ENCODE data around the gene LRPAP1.
"Not testable (repeated sequence)": the region's sequence is repeated elsewhere in the genome, so short reads cannot be mapped to it uniquely, and the experiment has no call there.

The LRPAP1 gene, protein sequence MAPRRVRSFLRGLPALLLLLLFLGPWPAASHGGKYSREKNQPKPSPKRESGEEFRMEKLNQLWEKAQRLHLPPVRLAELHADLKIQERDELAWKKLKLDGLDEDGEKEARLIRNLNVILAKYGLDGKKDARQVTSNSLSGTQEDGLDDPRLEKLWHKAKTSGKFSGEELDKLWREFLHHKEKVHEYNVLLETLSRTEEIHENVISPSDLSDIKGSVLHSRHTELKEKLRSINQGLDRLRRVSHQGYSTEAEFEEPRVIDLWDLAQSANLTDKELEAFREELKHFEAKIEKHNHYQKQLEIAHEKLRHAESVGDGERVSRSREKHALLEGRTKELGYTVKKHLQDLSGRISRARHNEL

GRCh38 chr4:3531879-3532750 is at the start of gene LRPAP1:
LRPAP1 (minus strand) TSS chr4:3532422; CDS start chr4:3532412, 10 bp downstream.
- peak; percentile 55 for DNase-seq (ENCODE audit: low read depth)

DNA sequence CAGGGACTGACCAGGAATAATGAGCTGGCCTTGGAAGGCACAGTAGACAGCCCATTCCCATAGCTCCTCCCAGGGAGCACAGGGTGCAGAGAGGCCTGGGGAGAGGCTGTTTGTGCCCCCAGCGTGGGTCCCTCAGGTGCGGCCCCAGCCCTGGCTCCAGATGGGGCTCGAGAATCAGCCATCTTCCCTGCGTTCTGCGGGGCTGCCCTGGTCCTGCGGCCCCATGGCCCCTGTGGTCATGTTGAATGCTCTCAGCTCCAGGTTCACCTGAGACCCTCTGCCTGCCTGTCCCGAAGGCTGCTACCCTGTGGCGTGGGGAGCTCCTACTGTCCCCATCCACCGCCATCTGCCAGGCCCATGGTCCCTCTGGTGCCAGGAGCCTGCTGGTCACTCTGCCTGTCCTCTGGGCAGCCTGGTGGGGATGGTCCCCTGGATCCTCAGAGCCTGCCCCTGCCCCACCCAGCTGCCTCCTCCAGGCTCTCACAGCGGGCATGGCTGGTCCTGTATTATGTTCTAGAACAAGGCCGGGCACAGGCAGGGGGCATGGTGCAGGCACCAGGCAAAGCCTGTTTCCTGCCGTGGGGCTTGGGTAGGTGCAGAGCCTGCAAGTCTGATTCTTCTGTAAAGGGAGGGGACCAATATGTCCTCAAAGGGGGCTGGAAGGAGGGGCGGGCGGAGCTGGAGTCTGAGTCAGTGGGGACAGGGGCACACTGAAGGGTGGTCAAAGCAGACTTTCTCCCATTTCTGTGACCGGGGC is 49.3 kb upstream of the LRPAP1 start:
- not testable (repeated sequence) for DNase-seq (ENCODE audit: low read depth)

- not testable (repeated sequence) for DNase-seq (ENCODE audit: low read depth)
These were observed 48.6 kb upstream of the LRPAP1 start for GRCh38 chr4:3580859-3581258.

DNA sequence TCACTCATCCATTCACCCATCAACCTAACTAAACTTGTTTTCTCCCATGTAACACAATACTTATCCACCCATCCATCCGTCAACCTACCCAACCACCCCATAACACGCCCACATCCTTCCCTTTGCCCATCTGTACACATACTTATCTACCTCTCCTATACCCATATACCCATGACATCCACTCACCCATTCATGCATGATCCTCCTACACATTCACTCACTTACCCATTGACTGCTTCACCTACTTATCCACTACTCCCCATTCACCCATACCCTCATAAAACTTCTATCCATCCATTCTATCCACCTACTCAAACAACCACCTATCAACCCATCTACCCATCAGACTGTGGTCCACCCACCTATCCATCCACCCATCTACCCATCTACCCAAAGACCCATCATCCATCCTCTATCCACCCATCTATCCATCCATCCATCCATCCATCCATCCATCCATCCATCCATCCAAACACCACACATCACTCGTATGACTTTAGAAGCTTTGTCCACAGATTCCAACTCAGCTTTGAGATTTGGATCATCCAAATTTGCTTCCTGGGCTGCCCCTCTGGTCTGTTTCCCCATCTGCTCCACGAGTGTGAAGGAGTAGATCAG is 46.4 kb upstream of the LRPAP1 start:
- not testable (repeated sequence) for DNase-seq (ENCODE audit: low read depth)

- DNase-seq (ENCODE audit: low read depth) = not testable (repeated sequence)
These were observed 45.8 kb upstream of the LRPAP1 start for GRCh38 chr4:3578052-3578451.

DNA sequence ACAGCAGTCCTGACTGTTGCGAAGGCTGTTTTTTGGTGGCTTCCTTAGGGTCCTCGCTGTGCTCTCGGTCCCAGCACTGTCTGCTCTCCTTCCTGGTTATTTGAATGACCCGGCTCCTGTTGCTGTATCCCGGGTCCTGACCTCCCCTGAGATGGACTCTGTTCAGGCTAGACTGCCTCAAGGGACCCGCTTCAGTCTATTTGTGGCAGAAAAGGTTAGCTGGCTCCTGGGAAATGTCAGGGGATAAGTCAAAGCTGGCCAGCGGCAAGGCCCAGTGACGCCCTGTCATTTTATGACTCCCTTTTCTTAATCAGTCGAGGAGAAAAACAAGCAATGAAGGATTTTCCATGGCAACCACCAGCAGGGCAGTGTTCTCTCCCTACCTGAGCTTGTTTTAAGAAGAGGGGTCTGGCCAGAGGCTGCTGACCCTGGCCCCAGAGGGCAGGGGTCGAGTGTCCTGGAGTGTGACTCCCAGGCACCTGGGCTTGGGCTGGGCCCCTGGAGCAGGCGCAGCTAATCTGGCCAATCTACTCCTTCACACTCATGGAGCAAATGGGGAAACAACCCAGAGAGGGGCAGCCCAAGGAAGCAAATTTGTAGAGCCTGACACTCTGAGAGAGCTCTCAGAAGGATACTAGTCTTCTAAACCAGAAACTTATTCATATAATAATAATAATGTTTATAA is 45.1 kb upstream of the LRPAP1 start:
- DNase-seq (ENCODE audit: low read depth) = not testable (repeated sequence)

DNA sequence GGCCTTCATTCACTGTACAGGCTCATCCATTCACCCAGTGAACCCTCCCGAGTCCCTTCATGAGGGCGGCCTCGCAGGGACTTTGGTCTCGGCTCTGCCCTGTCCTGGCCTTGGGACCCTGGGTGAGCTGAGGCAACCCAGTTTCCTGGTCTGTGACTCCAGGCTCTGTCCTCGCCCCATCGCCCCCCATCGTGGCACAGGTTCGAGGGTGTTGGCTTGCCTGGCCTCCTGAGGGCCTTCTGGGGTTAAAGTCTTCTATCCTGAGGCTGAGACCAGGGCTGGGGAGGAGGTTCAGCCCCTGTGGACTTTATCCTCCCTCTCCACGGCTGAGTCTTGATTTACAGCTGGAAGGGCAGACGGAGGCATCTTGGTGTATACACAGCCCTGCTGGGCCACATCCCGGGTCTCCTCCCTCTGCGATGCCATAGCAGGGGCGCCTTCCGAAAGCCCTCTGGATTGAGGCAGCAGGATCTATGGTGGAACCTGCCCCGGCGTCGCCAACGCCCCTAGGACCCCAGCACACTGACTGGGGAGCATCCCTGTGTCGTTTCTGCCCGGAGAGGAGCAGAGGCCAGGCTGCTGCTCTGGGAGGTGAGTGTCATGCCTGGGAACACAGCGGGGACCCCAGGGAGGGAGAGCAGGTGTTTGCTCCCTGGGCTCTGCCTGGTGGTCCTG is 44.4 kb upstream of the LRPAP1 start:
- DNase-seq (ENCODE audit: low read depth) = not testable (repeated sequence)

DNA sequence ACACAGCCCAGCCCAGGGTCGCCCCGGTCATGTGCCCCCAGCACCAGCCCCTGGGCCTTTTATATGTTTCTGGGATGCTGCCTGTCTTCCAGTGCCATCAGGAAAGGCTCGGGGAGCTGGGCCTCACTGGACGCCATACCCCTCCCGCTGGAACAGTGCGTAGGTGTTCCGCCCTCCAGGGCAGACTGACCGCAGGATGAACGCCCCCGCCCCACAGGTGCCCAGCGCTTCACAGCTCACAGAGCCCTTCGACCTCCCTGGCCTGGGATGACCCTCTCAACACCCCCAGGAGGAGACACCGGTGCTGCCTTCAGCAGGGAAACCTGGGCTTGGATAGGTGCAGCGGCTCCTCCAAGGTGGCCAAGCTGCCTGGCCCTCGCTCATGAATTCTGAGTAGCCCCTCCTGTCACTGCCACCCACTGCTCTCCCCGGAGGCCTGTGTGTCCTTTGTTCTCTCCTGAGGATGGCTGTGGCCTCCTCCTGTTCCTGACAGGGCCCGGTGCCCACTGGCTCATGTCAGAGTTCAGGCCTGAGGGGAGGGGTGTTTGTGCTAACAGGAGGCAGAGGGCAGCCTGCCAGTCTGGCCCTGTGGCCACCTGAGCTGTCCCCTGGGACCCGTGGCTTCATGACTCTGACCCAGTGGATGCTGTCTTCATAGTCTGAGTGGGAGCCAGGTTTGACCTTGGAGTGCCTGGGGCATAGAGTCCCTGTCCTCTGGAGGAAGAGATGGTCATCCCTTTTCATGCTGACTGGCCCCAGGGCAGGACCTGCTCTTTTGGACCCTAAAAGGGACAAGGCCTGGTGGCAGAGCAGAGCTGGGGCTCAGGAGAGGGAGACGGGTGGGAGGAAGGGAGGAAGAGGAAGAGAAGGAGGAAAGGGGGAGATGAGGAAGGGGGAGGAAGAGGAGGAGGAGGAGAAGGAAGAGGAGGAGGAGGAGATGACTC is 43.5 kb upstream of the LRPAP1 start:
- DNase-seq (ENCODE audit: low read depth) = not testable (repeated sequence)

DNA sequence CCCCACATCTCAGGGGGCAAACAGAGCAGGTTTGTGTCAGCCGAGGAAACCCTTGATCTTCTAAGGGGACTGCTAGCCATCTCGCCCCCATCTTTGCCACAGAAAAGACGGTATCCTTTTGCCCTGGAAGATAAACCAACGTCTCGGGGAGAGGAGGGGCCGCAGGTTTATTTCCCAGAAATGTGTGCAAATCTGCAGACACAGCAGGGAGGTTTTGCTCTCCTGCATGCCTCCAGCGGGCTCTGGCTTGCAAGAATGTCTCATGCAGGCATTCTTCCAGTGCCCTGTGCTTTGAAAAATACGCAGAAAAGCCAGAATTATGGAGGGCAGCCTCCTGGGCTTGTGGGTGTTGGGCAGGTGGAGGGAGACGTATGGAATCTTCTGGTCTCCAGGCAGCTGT is 42.6 kb upstream of the LRPAP1 start:
- DNase-seq (ENCODE audit: low read depth) = not testable (repeated sequence)

DNA sequence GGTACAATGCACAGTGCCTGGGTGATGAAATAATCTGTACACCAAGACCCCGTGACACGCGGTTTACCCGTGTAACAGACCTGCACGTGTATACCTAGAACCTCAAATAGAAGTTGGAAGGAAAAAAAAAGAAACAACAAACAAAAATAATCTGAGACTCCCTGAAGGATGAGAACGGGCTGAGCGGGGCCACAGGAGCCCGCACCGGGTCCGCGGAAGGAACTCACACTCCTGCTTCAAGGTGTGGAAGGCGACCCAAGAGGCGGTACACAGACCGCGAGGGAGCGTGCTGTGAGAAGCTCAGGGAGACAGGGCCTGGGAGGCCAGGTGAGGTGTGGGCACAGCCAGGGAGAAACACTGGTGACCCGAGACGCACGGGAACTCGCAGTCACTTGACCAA is 42.1 kb upstream of the LRPAP1 start:
- DNase-seq (ENCODE audit: low read depth) = not testable (repeated sequence)

DNA sequence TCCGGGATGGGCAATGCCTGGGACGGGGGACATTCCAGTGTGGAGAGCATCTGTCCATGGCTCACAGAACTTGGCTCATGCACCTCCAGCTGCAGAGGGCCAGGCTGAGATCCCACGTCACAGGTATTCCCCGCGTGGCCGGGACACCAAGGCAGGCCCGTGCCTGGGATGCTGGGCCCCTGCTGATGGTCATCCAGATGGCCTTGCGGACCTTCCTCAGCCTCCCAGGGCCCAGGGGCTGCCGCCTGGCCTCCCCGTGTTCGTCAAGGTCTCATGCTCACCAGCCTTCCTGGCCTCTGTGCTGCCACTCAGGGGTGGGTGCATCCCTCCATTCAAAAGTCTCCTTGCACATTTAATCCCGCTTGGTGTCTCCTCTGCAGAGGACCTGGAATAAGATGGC is 40.9 kb upstream of the LRPAP1 start:
- DNase-seq (ENCODE audit: low read depth) = no peak

GRCh38 chr4:3572363-3572762 is 40.1 kb upstream of the LRPAP1 start:
- no peak for DNase-seq (ENCODE audit: low read depth)

- no peak for DNase-seq (ENCODE audit: low read depth)
These were observed 39.7 kb upstream of the LRPAP1 start for GRCh38 chr4:3571921-3572320.

GRCh38 chr4:3570923-3571322 is 38.7 kb upstream of the LRPAP1 start:
- not testable (repeated sequence) for DNase-seq (ENCODE audit: low read depth)

- DNase-seq (ENCODE audit: low read depth) = not testable (repeated sequence)
These were observed 37.4 kb upstream of the LRPAP1 start for GRCh38 chr4:3569611-3570010.

DNA sequence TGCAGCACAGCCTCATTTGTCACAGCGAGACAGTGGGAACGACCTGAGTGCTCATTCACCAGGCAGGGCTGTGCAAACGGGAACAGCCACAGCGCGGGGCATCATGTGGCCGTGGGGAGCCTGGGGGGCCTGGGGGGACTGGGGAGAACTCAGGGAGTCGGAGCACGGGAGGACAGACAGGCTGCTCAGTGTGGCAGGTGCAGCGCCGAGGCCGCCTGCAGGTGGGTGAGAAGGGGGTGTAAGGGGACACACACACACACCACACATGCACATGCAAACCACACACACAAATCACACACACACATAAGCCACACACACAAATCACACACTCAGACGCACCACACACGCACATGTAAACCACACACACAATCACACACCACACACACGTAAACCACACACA is 34.5 kb upstream of the LRPAP1 start:
- not testable (repeated sequence) for DNase-seq (ENCODE audit: low read depth)

DNA sequence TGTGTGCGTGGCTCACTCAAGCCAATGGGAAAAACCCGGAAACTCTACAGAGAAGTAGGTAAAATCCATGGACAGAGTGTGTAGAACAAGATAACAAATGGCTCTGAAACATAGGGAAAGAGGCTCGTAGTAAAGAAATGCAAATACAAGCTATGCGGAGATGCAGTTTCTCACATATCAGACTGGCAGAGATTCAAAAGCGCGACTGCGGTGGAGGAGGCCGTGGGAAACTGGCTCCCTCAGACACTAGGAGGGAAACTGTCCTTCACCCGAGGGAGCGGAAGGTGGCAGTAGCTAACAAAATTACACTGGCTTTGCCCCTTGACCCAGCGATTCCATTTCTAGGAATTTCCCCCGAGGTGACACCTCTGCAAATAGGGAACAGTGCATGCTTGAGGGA is 34.1 kb upstream of the LRPAP1 start:
- DNase-seq (ENCODE audit: low read depth) = not testable (repeated sequence)

GRCh38 chr4:3564948-3565347 is 32.7 kb upstream of the LRPAP1 start:
- not testable (repeated sequence) for DNase-seq (ENCODE audit: low read depth)

GRCh38 chr4:3563403-3563802 is 31.2 kb upstream of the LRPAP1 start:
- no peak for DNase-seq (ENCODE audit: low read depth)

All from HS-27A (cell line).